Vagina (tissue), 2 donors: Measurements from ENCODE around the gene IDE. TPM values are rescaled to one million over a fixed set of nuclear protein-coding genes. Genes with fewer than 3 reads are reported as not detected.

Experiments
- DNase-seq, 2 donors: peaks; one replicate each; pipeline ENCODE4 v3.0.0-alpha.2; 2017; ENCODE audit errors: extremely low spot score in 2 of 2
- H3K27ac ChIP-seq: fragments of 200-600 bp; sonication (generic); one replicate; pipeline ENCODE4 v1.5.1; 2019
- H3K27me3 ChIP-seq: fragments of 200-600 bp; sonication (generic); one replicate; pipeline ENCODE4 v1.5.1; 2019
- H3K36me3 ChIP-seq, 2 donors: fragments of 200-600 bp; sonication (generic); one replicate each; pipeline ENCODE4 v1.5.1; 2017 to 2019
- H3K4me1 ChIP-seq: fragments of 200-600 bp; sonication (generic); one replicate; pipeline ENCODE4 v1.5.1; 2019
- H3K4me3 ChIP-seq, 2 donors: fragments of 200-600 bp; sonication (generic); 1 replicate in 1 of 2; 2 replicates in 1 of 2; pipeline ENCODE4 v1.5.1; 2016 to 2019
- H3K9me3 ChIP-seq: fragments of 200-600 bp; sonication (generic); one replicate; pipeline ENCODE4 v1.5.1; 2019
- POLR2A ChIP-seq, 2 donors: fragments of 450-650 bp; IDR thresholded peaks; one replicate each; pipeline ENCODE4 v1.6.1; 2017; ENCODE audit warnings: antibody characterized with exemption in 2 of 2, mild to moderate bottlenecking in 2 of 2, moderate library complexity in 2 of 2
- POLR2AphosphoS5 ChIP-seq, 2 donors: sonication (generic); formaldehyde crosslinking; IDR thresholded peaks; one replicate each; pipeline ENCODE4 v1.9.0; 2017; ENCODE audit warnings: antibody characterized with exemption in 2 of 2, mild to moderate bottlenecking in 2 of 2, low read depth in 1 of 2; ENCODE audit not compliant: insufficient read depth in 1 of 2
- intact Hi-C: fragments of 100-400 bp; cut with DNase I; formaldehyde crosslinking; loops from one replicate; pipeline ENCODE4 v1.15.1; 2023
- total RNA-seq: library from RNA; depleted of rRNA; stranded (reverse); fragments of >200 nt; gene quantifications from one replicate; pipeline ENCODE4 v1.2.3, GENCODE V29; 2016
- TF ChIP-seq, protein P1 (sequence below), 3 experiments: fragments of 450-650 bp in 2 of 3; fragments of 200-600 bp in 1 of 3; sonication (generic) in 1 of 3; IDR thresholded peaks; one replicate each; pipeline ENCODE4 v1.5.1; 2017 to 2019; ENCODE audit warnings: antibody characterized with exemption in 3 of 3, mild to moderate bottlenecking in 2 of 3, moderate library complexity in 2 of 3

Gene IDE
- total RNA-seq, 1 donor from 2014 or later: 22.3 TPM

DNA sequence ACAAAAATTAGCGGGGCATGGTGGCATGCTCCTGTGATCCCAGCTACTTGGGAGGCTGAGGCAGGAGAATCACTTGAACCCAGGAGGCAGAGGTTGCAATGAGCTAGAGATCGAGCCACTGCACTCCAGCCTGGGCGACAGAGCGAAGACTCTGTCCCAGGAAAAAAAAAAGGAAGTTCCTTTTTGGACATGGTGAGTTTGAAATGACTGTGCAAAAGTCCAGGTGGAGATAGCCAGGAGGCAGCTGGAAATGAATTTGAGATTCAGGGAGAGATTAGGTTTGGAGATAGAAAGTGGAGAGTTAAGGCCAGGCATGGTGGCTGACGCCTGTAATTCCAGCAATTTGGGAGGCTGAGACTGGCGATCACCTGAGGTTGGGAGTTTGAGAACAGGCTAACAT, 143.8 kb downstream of the IDE start:
- TF ChIP-seq POLR2A (IDR thresholded peaks at IDR 0.05): no peak
- TF ChIP-seq, protein P1, sequence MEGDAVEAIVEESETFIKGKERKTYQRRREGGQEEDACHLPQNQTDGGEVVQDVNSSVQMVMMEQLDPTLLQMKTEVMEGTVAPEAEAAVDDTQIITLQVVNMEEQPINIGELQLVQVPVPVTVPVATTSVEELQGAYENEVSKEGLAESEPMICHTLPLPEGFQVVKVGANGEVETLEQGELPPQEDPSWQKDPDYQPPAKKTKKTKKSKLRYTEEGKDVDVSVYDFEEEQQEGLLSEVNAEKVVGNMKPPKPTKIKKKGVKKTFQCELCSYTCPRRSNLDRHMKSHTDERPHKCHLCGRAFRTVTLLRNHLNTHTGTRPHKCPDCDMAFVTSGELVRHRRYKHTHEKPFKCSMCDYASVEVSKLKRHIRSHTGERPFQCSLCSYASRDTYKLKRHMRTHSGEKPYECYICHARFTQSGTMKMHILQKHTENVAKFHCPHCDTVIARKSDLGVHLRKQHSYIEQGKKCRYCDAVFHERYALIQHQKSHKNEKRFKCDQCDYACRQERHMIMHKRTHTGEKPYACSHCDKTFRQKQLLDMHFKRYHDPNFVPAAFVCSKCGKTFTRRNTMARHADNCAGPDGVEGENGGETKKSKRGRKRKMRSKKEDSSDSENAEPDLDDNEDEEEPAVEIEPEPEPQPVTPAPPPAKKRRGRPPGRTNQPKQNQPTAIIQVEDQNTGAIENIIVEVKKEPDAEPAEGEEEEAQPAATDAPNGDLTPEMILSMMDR (IDR thresholded peaks at IDR 0.05): no peak
- TF ChIP-seq POLR2AphosphoS5 (IDR thresholded peaks at IDR 0.05; ENCODE audit: insufficient read depth in 1 of 2, low read depth in 1 of 2): no peak
- Histone ChIP-seq H3K4me1 (no peaks in the 10 kb centered on the region), H3K27me3 (no peaks in the 10 kb centered on the region), H3K4me3 (no peak overlapping the region), H3K36me3 (no peaks in the 10 kb centered on the region), H3K27ac (no peak overlapping the region), H3K9me3 (no peaks in the 10 kb centered on the region)
- DNase-seq: no peak
- intact Hi-C loops: loop anchor here (5.0 kb wide), 1 partner anchor 343 kb away; no protein-coding TSS in a partner anchor

DNA sequence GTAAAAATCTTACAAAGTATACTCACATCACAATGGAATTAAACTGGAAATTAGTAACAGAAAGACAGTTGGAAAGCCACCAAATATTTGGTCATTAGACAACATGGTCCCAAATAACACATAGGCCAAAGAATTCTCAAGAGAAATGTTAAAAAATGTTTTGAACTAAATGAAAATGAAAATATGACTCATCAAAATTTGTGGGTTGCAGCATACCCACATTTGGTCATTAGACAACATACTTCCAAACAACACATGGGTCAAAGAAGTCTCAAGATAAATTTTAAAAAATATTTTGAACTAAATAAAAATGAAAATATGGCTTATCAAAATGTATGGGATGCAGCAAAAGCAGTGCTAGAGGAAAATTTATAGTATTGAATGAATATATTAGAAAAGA, 152.3 kb downstream of the IDE start:
- DNase-seq: no peak
- Histone ChIP-seq H3K4me1 (peaks cover 9% of the 10 kb centered on the region), H3K9me3 (no peaks in the 10 kb centered on the region), H3K27ac (no peak overlapping the region), H3K36me3 (no peaks in the 10 kb centered on the region), H3K4me3 (no peak overlapping the region), H3K27me3 (no peaks in the 10 kb centered on the region)
- TF ChIP-seq POLR2A (IDR thresholded peaks at IDR 0.05): no peak
- TF ChIP-seq, protein P1 (IDR thresholded peaks at IDR 0.05): no peak
- intact Hi-C loops: no loop called here

DNA sequence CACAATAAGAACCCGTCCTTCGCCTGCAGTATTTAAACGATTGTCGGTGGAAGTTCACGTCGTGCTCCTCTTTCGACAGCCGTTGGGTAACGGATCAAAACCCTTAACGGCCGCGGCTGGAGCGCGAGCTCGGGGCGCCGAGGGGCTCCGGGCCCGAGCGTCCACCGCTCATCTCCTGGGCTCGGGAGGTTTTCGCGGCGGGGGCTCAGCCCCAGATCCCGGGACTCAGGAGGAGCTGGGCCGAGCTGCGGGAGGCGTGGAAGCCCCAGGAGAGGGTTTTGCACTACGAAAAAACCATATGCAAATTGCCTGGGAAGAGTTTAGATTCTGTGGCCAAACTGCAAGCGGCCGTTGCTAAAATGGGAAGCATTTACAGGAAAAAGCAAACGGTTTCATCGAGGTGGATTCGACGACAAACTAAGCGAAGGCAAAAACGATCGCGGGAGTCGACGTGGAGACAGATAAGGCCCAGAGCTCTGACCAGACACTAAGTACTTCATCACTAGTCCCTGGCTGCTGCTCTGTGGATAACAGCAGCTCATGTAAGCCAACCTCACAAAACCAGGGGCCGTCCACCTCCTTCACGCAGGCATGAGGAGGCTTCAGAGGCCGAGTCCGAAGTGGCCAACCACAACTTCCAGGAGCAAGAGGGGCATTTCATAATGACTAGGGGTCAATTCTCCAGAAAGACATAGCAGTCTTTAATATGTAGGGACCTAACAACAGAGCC, 153.2 kb downstream of the IDE start:
- peaks cover 9% of the 10 kb centered on the region for H3K4me1 ChIP-seq
- no peak for DNase-seq
- no peaks in the 10 kb centered on the region for H3K36me3 ChIP-seq
- intact Hi-C loops: no loop called here
- no peaks in the 10 kb centered on the region for H3K9me3 ChIP-seq
- H3K4me3 ChIP-seq: peak overlapping the region; percentile 24 to 30
- no peaks in the 10 kb centered on the region for H3K27me3 ChIP-seq
- no peak for TF ChIP-seq POLR2A (IDR thresholded peaks at IDR 0.05)
- no peak for TF ChIP-seq POLR2AphosphoS5 (IDR thresholded peaks at IDR 0.05; ENCODE audit: insufficient read depth in 1 of 2, low read depth in 1 of 2)
- TF ChIP-seq, protein P1 (IDR thresholded peaks at IDR 0.05): no peak
- no peak overlapping the region for H3K27ac ChIP-seq

DNA sequence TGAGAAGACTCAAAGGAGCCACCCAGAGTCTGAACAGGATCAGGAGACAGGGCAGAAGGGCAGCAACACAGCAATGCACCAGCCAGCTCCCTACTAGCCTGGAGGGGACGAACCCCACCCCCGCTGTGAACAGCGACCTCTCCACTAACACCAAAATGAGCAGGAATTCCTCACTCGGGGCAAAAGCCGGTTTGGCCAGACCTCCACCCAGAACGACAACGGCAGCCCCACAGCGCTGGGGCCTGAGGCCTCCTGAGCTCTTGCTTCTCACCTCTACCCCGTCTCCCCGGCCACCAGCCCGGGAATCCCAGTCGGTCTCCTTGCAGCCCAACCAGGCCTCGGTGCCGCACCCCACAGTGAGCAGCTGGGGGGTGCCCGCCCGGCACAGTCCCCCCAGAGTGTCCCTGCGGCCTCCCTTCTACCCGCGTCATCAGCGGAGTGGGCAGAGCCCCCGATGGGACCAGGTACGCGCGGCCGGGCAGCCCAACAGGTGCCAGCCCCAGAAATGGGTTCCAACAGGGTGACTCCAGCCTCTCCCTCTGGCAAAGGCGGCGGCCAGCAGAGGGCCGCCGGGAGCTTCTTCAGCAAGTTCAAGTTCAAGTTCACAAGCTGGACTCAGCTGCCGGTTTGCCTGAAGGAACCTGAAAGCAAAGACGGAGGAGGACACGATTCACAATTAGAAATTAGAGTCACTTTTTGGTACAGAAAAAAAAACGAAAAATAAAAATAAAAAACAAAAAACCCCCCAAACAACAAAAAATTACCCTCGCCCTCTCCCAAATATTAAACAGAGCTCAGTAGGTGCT, 153.9 kb downstream of the IDE start:
- H3K4me1 ChIP-seq: peaks cover 9% of the 10 kb centered on the region
- DNase-seq: no peak
- H3K27ac ChIP-seq: no peak overlapping the region
- H3K27me3 ChIP-seq: no peaks in the 10 kb centered on the region
- no peaks in the 10 kb centered on the region for H3K9me3 ChIP-seq
- TF ChIP-seq POLR2AphosphoS5 (IDR thresholded peaks at IDR 0.05; ENCODE audit: insufficient read depth in 1 of 2, low read depth in 1 of 2) (no peak), POLR2A (IDR thresholded peaks at IDR 0.05) (no peak)
- TF ChIP-seq, protein P1 (IDR thresholded peaks at IDR 0.05): no peak
- intact Hi-C loops: no loop called here
- H3K36me3 ChIP-seq: no peaks in the 10 kb centered on the region
- peak overlapping the region; percentile 24 to 30 for H3K4me3 ChIP-seq

DNA sequence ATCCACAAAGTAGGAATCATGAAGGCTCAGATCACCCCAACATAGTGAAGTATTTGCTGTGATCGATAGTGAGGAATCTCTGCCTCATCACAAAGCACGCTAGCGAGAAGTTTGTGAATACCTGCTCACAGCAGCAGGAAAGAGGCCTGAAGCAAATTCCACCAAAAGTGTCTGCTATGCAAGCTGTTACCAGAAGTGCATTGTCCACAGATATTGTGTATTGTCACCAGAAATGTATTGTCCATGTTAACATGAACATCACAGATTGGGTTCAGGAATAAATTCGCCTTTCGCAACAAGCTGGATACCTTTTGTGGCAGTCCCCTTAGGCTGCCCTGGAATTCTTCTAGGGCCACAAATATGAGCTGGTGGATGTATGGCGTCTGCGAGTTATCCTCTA, 155.0 kb downstream of the IDE start:
- intact Hi-C loops: no loop called here
- Histone ChIP-seq H3K4me3 (no peak overlapping the region), H3K27ac (no peak overlapping the region), H3K9me3 (no peaks in the 10 kb centered on the region), H3K36me3 (no peaks in the 10 kb centered on the region), H3K4me1 (peaks cover 9% of the 10 kb centered on the region), H3K27me3 (no peaks in the 10 kb centered on the region)
- no peak for DNase-seq
- TF ChIP-seq POLR2AphosphoS5 (IDR thresholded peaks at IDR 0.05; ENCODE audit: insufficient read depth in 1 of 2, low read depth in 1 of 2): no peak
- TF ChIP-seq, protein P1 (IDR thresholded peaks at IDR 0.05): no peak
- no peak for TF ChIP-seq POLR2A (IDR thresholded peaks at IDR 0.05)
